GM15510 (cell line): ENCODE data around the gene RALGDS.
A peak's percentile ranks its signal among the peaks of the same experiment; 100 is the strongest.

Experiments used
- POLR2A ChIP-seq: IDR thresholded peaks from 3 replicates; pipeline ENCODE4 v1.6.1; 2011; ENCODE audit warnings: borderline replicate concordance; ENCODE audit not compliant: insufficient read length; ENCODE audit errors: extremely low read depth

Gene RALGDS

DNA sequence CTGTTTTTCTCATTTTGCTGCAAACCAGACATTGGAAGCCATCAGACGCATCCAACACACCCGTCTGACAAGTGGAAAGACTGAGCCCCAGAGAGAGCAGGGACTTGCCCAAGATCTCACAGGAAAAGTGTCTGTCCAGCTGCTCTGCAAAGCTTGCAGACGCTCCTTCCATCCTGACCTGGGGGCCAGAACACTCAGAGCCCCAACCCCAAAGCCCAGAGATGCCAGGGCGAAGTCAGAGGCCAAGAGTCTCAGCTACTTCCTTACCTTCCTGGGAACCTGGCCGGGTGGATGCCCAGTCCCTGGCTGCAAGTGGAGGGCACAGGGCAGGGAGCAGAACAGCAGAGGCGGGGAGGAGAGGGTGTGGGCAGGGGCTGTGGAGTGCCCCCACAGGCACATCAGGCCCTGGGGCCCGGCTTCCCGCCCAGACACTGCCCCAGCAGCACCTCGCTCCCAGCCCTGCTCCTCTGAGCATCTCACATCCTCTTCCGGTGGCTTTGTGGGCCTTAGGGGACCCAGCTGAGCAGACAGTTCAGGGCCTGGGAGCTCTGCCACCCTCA lies 9.7 kb upstream of the RALGDS start:
- TF ChIP-seq POLR2A: peak; percentile 34

DNA sequence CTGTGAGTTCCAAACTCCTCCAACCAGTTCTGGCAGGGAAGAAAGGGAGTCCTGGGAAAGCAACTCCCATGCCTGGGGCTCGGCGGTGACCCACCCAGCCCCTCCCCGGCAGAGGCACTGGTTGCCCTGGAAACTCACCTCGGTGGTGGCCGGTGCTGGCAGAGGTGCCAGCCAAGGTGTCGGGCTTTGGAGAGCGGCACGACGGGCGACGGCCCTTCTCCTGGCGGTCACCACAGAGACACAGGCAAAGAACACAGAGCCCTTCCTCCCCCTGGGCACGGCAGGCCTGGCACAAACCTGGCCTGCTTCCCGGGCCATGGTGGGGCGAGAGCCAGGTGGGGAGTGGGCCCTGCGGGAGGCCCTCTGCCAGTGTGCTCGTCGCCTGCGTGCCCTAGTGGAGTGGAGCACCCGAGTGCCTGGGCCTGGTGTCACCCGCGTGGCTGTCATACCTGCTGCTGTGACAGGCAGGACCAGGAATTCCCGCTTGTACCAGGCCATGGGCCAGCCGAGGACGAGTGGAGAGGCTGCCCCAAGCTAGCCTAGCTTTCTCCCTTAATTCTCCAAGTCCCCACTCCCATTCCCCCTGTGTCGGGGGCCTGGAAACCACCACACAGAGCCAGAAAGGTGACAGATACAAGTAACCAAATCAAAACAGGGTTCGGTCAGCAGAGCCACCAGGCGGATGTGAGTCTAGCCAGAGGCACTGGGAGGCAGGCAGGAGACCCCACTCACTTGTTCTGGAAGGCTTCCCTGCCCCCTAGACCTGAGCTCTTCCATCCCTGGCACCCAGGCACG lies 8.2 kb upstream of the RALGDS start:
- no peak for TF ChIP-seq POLR2A

- TF ChIP-seq POLR2A: no peak
Observed at GRCh38 chr9:133128152-133128551, 7.1 kb upstream of the RALGDS start.

DNA sequence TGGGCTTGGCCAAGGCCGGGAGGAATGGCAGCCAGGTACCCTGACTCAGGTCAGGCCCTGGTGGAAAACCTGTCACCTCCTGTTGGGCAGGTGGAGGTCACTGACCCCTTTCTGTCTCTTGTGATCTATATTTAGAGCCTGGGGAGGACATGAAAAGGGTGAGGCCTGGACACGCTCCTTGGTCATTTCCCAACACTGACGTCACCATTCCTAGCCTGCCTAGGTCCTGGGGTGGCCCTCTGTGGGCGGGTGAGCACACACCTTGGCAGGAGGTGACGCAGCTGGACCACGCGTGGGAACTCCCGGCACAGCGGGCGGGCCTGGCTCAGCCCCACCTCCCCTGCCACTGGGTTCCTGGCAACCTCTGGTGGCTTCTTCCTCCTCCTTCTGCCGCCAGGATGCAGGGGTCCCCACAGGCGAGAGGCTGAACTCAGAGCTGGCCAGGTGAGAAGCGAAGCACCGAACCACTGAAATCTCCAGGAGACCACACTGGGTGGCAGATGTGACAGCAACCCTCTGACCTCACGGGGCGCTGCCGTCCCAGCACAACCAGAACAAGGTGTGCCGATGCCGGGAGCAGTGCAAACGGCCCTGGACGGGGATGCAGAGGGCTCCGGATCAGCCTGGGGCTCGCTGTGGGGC lies 6.4 kb upstream of the RALGDS start:
- TF ChIP-seq POLR2A: no peak

DNA sequence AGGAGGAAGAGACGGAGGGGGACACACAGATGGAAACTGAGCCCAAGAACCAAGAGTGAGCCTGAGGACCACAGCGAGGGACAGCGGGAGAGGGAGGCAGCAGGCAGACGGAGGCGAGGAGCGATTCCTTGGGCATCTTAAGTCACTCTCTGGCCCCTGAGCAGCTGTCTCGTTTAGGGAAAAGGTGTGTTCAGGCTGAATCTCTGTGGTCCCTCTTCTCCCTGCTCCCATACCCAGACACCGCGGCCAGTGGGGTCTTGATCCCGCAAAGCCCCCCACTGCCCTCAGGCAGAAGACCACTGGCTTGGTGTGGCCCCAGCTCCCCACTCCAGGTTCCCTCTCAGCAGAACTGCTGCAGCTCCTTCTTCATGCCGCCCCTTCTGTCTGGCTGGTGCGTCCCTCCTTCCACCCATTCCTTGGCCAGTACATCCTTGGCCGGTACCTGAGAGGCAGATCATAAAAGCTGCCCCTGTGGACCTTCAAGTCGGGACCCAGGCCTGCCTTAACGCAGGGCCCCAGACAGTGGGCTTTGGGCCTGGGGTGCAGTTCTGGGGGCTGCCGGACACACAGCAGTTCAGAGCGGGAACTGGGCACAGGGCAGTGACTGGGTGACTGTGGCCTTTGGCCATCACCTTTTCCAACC lies 5.8 kb upstream of the RALGDS start:
- no peak for TF ChIP-seq POLR2A

GRCh38 chr9:133125941-133126696 lies 5.1 kb upstream of the RALGDS start:
- TF ChIP-seq POLR2A: no peak

GRCh38 chr9:133124907-133125275 lies 3.9 kb upstream of the RALGDS start:
- no peak for TF ChIP-seq POLR2A

GRCh38 chr9:133124123-133124906 lies 3.3 kb upstream of the RALGDS start:
- no peak for TF ChIP-seq POLR2A

- TF ChIP-seq POLR2A: no peak
Observed at GRCh38 chr9:133122935-133123611, 2.0 kb upstream of the RALGDS start.

DNA sequence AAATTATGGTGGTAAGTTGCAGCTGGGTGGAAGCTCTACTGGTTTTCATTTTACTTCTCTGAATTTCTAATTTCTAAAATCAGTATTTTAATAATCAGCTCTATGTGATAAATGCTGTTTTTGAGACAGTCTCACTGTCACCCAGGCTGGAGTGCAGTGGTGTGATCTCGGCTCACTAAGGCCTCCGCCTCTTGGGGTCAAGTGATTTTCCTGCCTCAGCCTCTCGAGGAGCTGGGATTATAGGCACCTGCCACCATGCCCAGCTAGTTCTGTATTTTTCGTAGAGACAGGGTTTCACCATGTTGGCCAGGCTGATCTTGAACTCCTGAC lies 1.5 kb upstream of the RALGDS start:
- no peak for TF ChIP-seq POLR2A

- no peak for TF ChIP-seq POLR2A
Observed at GRCh38 chr9:133121915-133122550, 993 bp upstream of the RALGDS start.

DNA sequence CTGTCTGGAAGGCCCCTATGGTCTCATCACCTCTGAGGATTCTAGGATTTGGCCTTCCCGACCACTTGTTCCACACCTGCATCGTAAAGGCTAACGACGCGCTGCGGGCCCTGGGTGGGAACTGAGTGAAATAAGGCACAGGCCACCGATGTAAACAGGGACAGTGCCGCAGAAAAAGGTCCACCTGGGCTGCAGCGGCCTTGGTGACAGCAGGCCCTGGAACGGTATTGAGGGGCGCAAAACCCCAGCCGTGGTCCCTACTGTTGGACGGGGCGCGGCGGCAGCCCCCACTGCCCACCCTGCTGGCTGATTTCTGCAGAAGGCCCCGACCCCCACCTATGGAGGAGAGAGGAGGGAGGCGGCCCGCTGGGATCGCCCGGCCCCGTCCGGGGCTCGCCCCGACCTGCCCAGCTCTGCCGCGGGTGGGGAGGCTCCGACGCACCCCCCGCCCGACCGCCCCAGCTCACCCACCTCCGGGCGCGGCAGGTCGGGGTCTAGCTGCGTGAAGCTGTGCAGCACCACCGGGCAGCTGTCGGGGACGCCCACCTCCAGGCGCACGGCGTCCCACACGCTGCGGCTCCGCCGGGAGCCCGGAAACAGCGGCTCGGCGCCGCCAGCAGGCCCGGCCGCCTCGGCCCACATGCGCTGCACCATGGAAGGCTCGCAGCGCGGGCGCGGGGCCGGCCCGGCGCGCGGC lies 391 bp downstream of the RALGDS start:
- TF ChIP-seq POLR2A: peak; percentile 38
